Lower leg skin (tissue), 3 donors: ENCODE data around the gene ATP9A.

ENCODE experiments used
- POLR2A ChIP-seq, 2 donors: fragments of 450-650 bp; IDR thresholded peaks; one replicate each; pipeline ENCODE4 v1.6.1; 2016 to 2017; ENCODE audit warnings: antibody characterized with exemption in 2 of 2, mild to moderate bottlenecking in 1 of 2, moderate library complexity in 1 of 2
- TF ChIP-seq, protein P1 (sequence below), 3 donors: fragments of 450-650 bp; IDR thresholded peaks; one replicate each; pipeline ENCODE4 v1.5.1; 2016; ENCODE audit warnings: antibody characterized with exemption in 3 of 3, mild to moderate bottlenecking in 3 of 3, moderate library complexity in 2 of 3

DNA sequence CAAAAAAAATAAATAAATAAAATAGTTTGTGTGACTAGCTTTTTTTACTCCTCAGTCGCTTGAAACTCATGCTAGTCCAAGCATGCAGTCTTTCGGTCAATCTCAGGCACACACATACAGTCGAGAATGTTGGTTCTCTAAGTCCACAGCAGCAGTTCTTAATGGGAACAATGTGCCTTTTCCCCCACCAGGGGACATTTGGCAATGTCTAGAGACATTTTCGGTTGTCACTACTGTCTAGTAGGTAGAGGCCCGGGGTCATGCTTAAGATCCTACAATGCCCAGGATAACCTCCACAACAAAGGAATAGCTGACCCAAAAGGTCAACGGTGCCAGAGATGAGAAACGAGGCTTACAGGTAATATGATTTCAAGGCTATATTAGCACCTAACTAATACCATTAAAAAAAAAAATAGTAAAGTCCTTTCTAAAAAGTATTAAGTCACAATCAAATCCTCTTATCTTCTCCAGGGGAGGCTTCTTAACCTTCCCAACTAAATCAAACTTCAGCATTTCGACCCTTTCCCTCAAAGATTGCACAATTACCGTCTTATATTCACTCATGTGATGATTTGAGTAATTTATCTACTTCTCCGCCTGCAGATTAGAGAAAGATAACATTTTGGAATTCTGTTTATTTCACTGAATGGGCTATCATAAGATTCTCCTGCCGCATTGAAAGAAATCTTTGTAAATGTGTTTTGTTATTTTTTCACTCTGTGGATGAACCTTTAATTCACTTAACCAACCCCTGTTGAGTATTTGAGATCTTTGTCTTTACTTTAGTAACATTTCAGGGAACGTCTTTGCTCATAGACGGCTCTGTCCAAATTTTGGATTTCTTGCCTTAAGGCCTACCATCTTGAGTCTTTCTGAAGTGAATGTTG lies 42.2 kb upstream of the ATP9A start:
- TF ChIP-seq, protein P1, sequence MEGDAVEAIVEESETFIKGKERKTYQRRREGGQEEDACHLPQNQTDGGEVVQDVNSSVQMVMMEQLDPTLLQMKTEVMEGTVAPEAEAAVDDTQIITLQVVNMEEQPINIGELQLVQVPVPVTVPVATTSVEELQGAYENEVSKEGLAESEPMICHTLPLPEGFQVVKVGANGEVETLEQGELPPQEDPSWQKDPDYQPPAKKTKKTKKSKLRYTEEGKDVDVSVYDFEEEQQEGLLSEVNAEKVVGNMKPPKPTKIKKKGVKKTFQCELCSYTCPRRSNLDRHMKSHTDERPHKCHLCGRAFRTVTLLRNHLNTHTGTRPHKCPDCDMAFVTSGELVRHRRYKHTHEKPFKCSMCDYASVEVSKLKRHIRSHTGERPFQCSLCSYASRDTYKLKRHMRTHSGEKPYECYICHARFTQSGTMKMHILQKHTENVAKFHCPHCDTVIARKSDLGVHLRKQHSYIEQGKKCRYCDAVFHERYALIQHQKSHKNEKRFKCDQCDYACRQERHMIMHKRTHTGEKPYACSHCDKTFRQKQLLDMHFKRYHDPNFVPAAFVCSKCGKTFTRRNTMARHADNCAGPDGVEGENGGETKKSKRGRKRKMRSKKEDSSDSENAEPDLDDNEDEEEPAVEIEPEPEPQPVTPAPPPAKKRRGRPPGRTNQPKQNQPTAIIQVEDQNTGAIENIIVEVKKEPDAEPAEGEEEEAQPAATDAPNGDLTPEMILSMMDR (IDR thresholded peaks at IDR 0.05), result no peak
- TF ChIP-seq POLR2A (IDR thresholded peaks at IDR 0.05), result no peak
